Keratinocyte (primary cell): Measurements from ENCODE around the gene MBTD1. TPM values are rescaled to one million over a fixed set of nuclear protein-coding genes. Genes with fewer than 3 reads are reported as not detected.

ENCODE experiments used
- DNase-seq: peaks from one replicate; pipeline ENCODE4 v3.0.0-alpha.2; 2011; ENCODE audit warnings: low read depth, missing footprints, low spot score
- FAIRE-seq: peaks from 2 replicates; lab custom pipeline; 2011; peaks lifted over from hg19 to GRCh38; lab: Jason Lieb, UNC
- H2AFZ ChIP-seq: 2 replicates; pipeline ENCODE4 v1.6.0; 2012; ENCODE audit warnings: low read length, control low read depth, inconsistent platforms; ENCODE audit not compliant: control insufficient read depth
- H3K27ac ChIP-seq: 2 replicates; pipeline ENCODE4 v1.5.1; 2011; ENCODE audit warnings: low read length; ENCODE audit not compliant: control insufficient read depth, insufficient read depth
- H3K27me3 ChIP-seq: 3 replicates; pipeline ENCODE4 v1.6.0; 2011; ENCODE audit warnings: low read length; ENCODE audit not compliant: control insufficient read depth, insufficient read depth; ENCODE audit errors: extremely low read depth
- H3K36me3 ChIP-seq, 2 experiments: 2 replicates in 1 of 2; 3 replicates in 1 of 2; pipeline ENCODE4 v1.5.1; 2011; ENCODE audit warnings: low read length in 2 of 2, mild to moderate bottlenecking in 1 of 2; ENCODE audit not compliant: control insufficient read depth in 2 of 2, insufficient read depth in 2 of 2; ENCODE audit errors: extremely low read depth in 1 of 2
- H3K4me1 ChIP-seq: 3 replicates; pipeline ENCODE4 v1.5.1; 2011; ENCODE audit warnings: low read length; ENCODE audit not compliant: control insufficient read depth, insufficient read depth; ENCODE audit errors: extremely low read depth
- H3K4me2 ChIP-seq: 3 replicates; pipeline ENCODE4 v1.6.0; 2011; ENCODE audit warnings: low read depth, low read length; ENCODE audit not compliant: control insufficient read depth, insufficient read depth; ENCODE audit errors: extremely low read depth
- H3K4me3 ChIP-seq, 3 experiments: fragments of 200-600 bp in 1 of 3; sonication (generic) in 1 of 3; 2 replicates in 2 of 3; 3 replicates in 1 of 3; pipeline ENCODE4 v1.5.1; 2011 to 2016; ENCODE audit warnings: low read length in 3 of 3, mild to moderate bottlenecking in 3 of 3, control low read depth in 2 of 3, inconsistent platforms in 1 of 3, low read depth in 1 of 3, mixed read lengths in 1 of 3, mixed run types in 1 of 3, moderate library complexity in 1 of 3; ENCODE audit not compliant: control insufficient read depth in 2 of 3, insufficient read depth in 2 of 3; ENCODE audit errors: extremely low read depth in 1 of 3
- H3K79me2 ChIP-seq: 2 replicates; pipeline ENCODE4 v1.6.0; 2012; ENCODE audit warnings: low read length; ENCODE audit not compliant: control insufficient read depth, insufficient read depth
- H3K9ac ChIP-seq: 3 replicates; pipeline ENCODE4 v1.6.0; 2011; ENCODE audit warnings: low read length; ENCODE audit not compliant: control insufficient read depth, insufficient read depth; ENCODE audit errors: extremely low read depth
- H3K9me1 ChIP-seq: 3 replicates; pipeline ENCODE4 v1.6.0; 2011; ENCODE audit warnings: low read length; ENCODE audit not compliant: control insufficient read depth, insufficient read depth; ENCODE audit errors: extremely low read depth
- H3K9me3 ChIP-seq: 2 replicates; pipeline ENCODE4 v1.5.1; 2012; ENCODE audit warnings: low read depth, low read length; ENCODE audit not compliant: control insufficient read depth
- H4K20me1 ChIP-seq: 3 replicates; pipeline ENCODE4 v1.6.0; 2011; ENCODE audit warnings: low read length; ENCODE audit not compliant: control insufficient read depth, insufficient read depth; ENCODE audit errors: extremely low read depth
- CTCF ChIP-seq, 3 experiments: IDR thresholded peaks in 1 of 3; conservative IDR thresholded peaks in 1 of 3; optimal IDR thresholded peaks in 1 of 3; 2 replicates in 2 of 3; 3 replicates in 1 of 3; pipeline versions ENCODE3 to v1.5.1; 2011; ENCODE audit warnings: low read length in 3 of 3, mild to moderate bottlenecking in 3 of 3, moderate library complexity in 2 of 3, control low read depth in 1 of 3, inconsistent platforms in 1 of 3; ENCODE audit not compliant: insufficient read depth in 2 of 3; ENCODE audit errors: extremely low read depth in 1 of 3
- EZH2 ChIP-seq: IDR thresholded peaks from one replicate; pipeline ENCODE4 v1.6.1; 2012; ENCODE audit warnings: inconsistent platforms, mild to moderate bottlenecking, low read length, moderate library complexity
- dilution Hi-C: fragments of 300-500 bp; cut with MboI; formaldehyde crosslinking; loops from one replicate; pipeline ENCODE4 v1.7.0; 2020; ENCODE audit warnings: low sequenced_read_pairs; ENCODE audit not compliant: extremely low pct_ligation_motif_present
- polyA minus RNA-seq, 3 experiments: library from RNA; depleted of rRNA, polyadenylated mRNA; stranded (reverse); fragments of >200 nt; gene quantifications; 1 replicate in 1 of 3; 2 replicates in 1 of 3; 3 replicates in 1 of 3; pipeline ENCODE4 v1.2.3, GENCODE V29; 2011
- polyA plus RNA-seq, 5 experiments: library from polyadenylated mRNA; depleted of rRNA in 3 of 5; stranded (reverse) in 3 of 5; stranded (forward) in 1 of 5; unstranded in 1 of 5; fragments of >200 nt; gene quantifications; 1 replicate in 1 of 5; 2 replicates in 3 of 5; 3 replicates in 1 of 5; pipeline versions ENCODE4 v1.2.1 to v1.2.3, GENCODE V29; 2011 to 2012; ENCODE audit warnings: missing spikeins in 2 of 5, low read depth in 1 of 5, low replicate concordance in 1 of 5

Gene MBTD1
- polyA plus RNA-seq, result 2.5 to 7.0 TPM (median 4.5 TPM) in 3 replicates
- polyA plus RNA-seq (2011; ENCODE audit: low read depth), result 7.7 TPM
- 1.8 and 4.2 TPM in 2 replicates for polyA plus RNA-seq (2011; cell fraction: cytosol; rRNA removed)
- polyA plus RNA-seq (2011; cell fraction: nucleus; rRNA removed), result 8.9 and 11.9 TPM in 2 replicates
- polyA plus RNA-seq (2012; ENCODE audit: low replicate concordance), result 3.0 and 5.8 TPM in 2 replicates
- 1.8 to 12.0 TPM (median 3.8 TPM) in 3 replicates for polyA minus RNA-seq
- 3.1 TPM for polyA minus RNA-seq (2011; cell fraction: cytosol; rRNA and poly(A)+ RNA removed)
- 7.6 and 17.5 TPM in 2 replicates for polyA minus RNA-seq (2011; cell fraction: nucleus; rRNA and poly(A)+ RNA removed)

DNA sequence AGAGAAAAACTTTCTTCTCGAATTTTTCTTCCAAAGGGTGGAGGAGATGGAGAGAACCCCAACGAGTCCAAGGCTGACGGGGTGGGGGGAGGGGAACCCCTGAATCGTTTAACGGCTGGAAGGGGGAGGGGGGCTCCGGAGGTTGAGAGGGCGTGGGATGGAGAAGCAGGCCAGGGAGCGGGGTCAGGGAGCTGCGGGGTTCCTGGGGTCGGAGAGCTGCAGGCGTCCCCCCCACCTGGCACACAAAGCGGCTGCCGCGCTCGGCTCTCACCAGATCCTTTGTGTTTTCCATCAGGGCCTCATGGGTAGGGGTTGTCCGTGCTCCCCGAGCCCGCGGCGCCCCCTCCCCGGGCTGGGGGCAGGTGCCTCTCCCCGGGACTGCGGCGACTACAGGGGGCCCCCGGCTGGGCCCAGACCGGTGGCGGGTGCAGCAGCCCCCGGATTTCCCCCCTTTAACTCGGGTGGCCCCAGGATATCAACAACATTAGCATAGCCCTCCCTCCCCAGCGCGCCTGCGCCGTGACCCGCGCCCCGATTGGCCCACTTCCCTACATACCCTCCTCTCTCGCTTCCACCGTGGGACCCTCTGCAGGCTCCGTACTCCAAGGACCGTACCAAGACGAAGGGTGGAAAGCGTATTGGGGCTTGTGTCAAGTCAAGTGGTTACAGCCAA is at the start of gene MBTD1:
Gene MBTD1, minus strand, starts transcription at position 486 of the 673 bp plus-strand sequence. CDS start 34,888 bp downstream, outside the sequence.
- peak; percentile 74 for DNase-seq
- FAIRE-seq, result no peak
- TF ChIP-seq EZH2, result no peak
- no peak for TF ChIP-seq CTCF (optimal IDR thresholded peaks at IDR 0.05 in 1 of 3, IDR thresholded peaks at IDR 0.05 in 1 of 3, conservative IDR thresholded peaks at IDR 0.05 in 1 of 3; ENCODE audit: extremely low read depth in 1 of 3, insufficient read depth in 2 of 3, low read length in 3 of 3)
- Histone ChIP-seq H3K4me1 (peaks cover 36% of the 10 kb centered on the region), H3K9ac (peak within 1 kb of the TSS; percentile 98), H3K79me2 (peaks cover 87% of the 10 kb centered on the region), H4K20me1 (no peaks in the 10 kb centered on the region), H3K9me3 (no peaks in the 10 kb centered on the region), H3K27me3 (no peaks in the 10 kb centered on the region), H3K4me3 (peak within 1 kb of the TSS; percentile 83 to 95 (median 94)), H2AFZ (peak within 1 kb of the TSS; percentile 98), H3K36me3 (peaks cover 0 to 9% of the 10 kb centered on the region in 2 experiments), H3K9me1 (peaks cover 2% of the 10 kb centered on the region), H3K4me2 (peak within 1 kb of the TSS; percentile 96), H3K27ac (peak within 1 kb of the TSS; percentile 100)
- dilution Hi-C loops, result no loop called here

- no peak overlapping the region for H2AFZ ChIP-seq
- dilution Hi-C loops, result no loop called here
Measured at GRCh38 chr17:51305182-51305581, 45.3 kb upstream of the MBTD1 start.

More at GRCh38 chr17:51305182-51305581, 45.3 kb upstream of the MBTD1 start:
- no peaks in the 10 kb centered on the region for H4K20me1 ChIP-seq
- H3K4me2 ChIP-seq, result no peak overlapping the region
- no peaks in the 10 kb centered on the region for H3K9me3 ChIP-seq
- H3K79me2 ChIP-seq, result no peaks in the 10 kb centered on the region
- no peaks in the 10 kb centered on the region for H3K36me3 ChIP-seq
- no peak overlapping the region for H3K4me3 ChIP-seq
- DNase-seq (no peak), FAIRE-seq (no peak)
- H3K4me1 ChIP-seq, result no peaks in the 10 kb centered on the region
- no peak for TF ChIP-seq CTCF (optimal IDR thresholded peaks at IDR 0.05 in 1 of 3, IDR thresholded peaks at IDR 0.05 in 1 of 3, conservative IDR thresholded peaks at IDR 0.05 in 1 of 3; ENCODE audit: extremely low read depth in 1 of 3, insufficient read depth in 2 of 3, low read length in 3 of 3)
- TF ChIP-seq EZH2, result no peak
- H3K9ac ChIP-seq, result no peak overlapping the region
- no peaks in the 10 kb centered on the region for H3K27me3 ChIP-seq
- no peak overlapping the region for H3K27ac ChIP-seq
- H3K9me1 ChIP-seq, result no peaks in the 10 kb centered on the region
